ENCODE data around the gene SWSAP1.

DNA sequence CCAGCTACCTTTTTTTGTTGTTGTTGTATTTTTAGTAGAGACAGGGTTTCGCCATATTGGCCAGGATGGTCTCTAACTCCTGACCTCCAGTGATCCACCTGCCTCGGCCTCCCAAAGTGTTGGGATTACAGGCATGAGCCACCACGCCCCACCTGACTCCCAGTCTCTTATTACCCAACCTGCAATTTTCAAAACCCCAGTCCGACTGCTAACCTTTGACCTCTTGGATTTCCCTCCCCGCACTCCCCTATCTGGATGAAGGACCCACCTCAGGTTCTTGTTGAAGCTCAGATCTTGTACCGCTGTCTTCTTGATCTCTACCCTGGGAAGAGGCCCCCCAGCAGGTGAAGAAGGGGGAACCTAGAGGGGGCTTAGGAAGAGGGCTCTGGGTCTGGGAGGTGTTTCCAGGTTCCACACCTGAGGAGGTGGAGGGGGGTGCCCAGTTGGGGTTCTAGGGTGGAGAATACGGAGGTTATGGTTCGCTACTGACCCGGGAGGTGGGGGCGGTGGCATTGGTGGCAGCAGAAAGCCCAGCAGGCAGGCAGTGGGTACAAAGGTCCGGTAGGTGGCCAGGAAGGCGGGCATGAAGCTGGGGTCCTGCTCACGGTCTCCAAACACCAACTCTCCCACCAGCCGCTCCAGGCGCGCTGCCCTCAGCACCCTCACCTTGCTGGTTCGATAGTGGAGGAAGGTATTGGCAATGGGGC, 42.0 kb downstream of the SWSAP1 start:
- no peak for TF ChIP-seq EZH2 (IDR thresholded peaks at IDR 0.05)
- TF ChIP-seq, protein P1, sequence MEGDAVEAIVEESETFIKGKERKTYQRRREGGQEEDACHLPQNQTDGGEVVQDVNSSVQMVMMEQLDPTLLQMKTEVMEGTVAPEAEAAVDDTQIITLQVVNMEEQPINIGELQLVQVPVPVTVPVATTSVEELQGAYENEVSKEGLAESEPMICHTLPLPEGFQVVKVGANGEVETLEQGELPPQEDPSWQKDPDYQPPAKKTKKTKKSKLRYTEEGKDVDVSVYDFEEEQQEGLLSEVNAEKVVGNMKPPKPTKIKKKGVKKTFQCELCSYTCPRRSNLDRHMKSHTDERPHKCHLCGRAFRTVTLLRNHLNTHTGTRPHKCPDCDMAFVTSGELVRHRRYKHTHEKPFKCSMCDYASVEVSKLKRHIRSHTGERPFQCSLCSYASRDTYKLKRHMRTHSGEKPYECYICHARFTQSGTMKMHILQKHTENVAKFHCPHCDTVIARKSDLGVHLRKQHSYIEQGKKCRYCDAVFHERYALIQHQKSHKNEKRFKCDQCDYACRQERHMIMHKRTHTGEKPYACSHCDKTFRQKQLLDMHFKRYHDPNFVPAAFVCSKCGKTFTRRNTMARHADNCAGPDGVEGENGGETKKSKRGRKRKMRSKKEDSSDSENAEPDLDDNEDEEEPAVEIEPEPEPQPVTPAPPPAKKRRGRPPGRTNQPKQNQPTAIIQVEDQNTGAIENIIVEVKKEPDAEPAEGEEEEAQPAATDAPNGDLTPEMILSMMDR (IDR thresholded peaks at IDR 0.05): no peak
